Activated naive CD8-positive, alpha-beta T cell treated with anti-CD3 and anti-CD28 coated beads, Interleukin-2, amount 10 ng/mL, durations not matched to agents 7 days and 5 days (primary cell): ENCODE data around the gene IQSEC3. TPM values are rescaled to one million over a fixed set of nuclear protein-coding genes. Genes with fewer than 3 reads are reported as not detected.
"Not testable (repeated sequence)": the region's sequence is repeated elsewhere in the genome, so short reads cannot be mapped to it uniquely, and the experiment has no call there.

ENCODE experiments used
- ATAC-seq: fragments of 150-1000 bp; cut with Tn5 transposase; one replicate; pipeline ENCODE4 v1.10.0; 2021; ENCODE audit warnings: low read depth, moderate library complexity
- POLR2A ChIA-PET: fragments of 350-600 bp; sonication (Branson Sonifier 250); formaldehyde crosslinking; loops from one replicate; lab custom pipeline; 2021; ENCODE audit warnings: antibody characterized with exemption; lab: Charles Lee
- DNase-seq: peaks from one replicate; pipeline ENCODE4 v3.0.0; 2021
- H3K27ac Mint-ChIP-seq: one replicate; pipeline ENCODE4 v1.8.0; 2022; ENCODE audit warnings: mild to moderate bottlenecking, mixed read lengths
- H3K27me3 Mint-ChIP-seq: one replicate; pipeline ENCODE4 v1.8.0; 2022; ENCODE audit warnings: mild to moderate bottlenecking, moderate library complexity, mixed read lengths
- H3K36me3 Mint-ChIP-seq: one replicate; pipeline ENCODE4 v1.8.0; 2021; ENCODE audit warnings: mild to moderate bottlenecking, mixed read lengths
- H3K4me1 Mint-ChIP-seq: one replicate; pipeline ENCODE4 v1.8.0; 2021; ENCODE audit warnings: mixed read lengths
- H3K4me3 Mint-ChIP-seq: one replicate; pipeline ENCODE4 v1.8.0; 2022; ENCODE audit warnings: mild to moderate bottlenecking, moderate library complexity, mixed read lengths
- H3K9me3 Mint-ChIP-seq: one replicate; pipeline ENCODE4 v1.8.0; 2021; ENCODE audit warnings: mixed read lengths
- total RNA-seq, 2 experiments: library from RNA; stranded (reverse); gene quantifications; one replicate each; pipeline ENCODE4 v1.2.3, GENCODE V29; 2021

The IQSEC3 gene
- total RNA-seq, 2 experiments from 2014 or later, result 7.3 to 8.0 TPM

- ATAC-seq, result no peak
- Mint-ChIP-seq H3K9me3 (peaks cover 14% of the 10 kb centered on the region), H3K36me3 (no peaks in the 10 kb centered on the region), H3K4me3 (no peak overlapping the region), H3K4me1 (no peaks in the 10 kb centered on the region), H3K27ac (no peak overlapping the region), H3K27me3 (peaks cover 47% of the 10 kb centered on the region)
- POLR2A ChIA-PET, result no interaction called here
- no peak for DNase-seq
These were observed 7.7 kb upstream of the IQSEC3 start for GRCh38 chr12:58832-59231.

- DNase-seq, H3K4me3 Mint-ChIP-seq, H3K4me1 Mint-ChIP-seq, H3K27ac Mint-ChIP-seq, POLR2A ChIA-PET, H3K36me3 Mint-ChIP-seq, ATAC-seq: not testable (repeated sequence)
- Mint-ChIP-seq H3K27me3 (peaks cover 34% of the 10 kb centered on the region), H3K9me3 (peaks cover 14% of the 10 kb centered on the region)
These were observed 4.7 kb upstream of the IQSEC3 start for GRCh38 chr12:61845-62244.

- H3K4me1 Mint-ChIP-seq, POLR2A ChIA-PET, H3K9me3 Mint-ChIP-seq, H3K27me3 Mint-ChIP-seq, H3K36me3 Mint-ChIP-seq, ATAC-seq, H3K27ac Mint-ChIP-seq, H3K4me3 Mint-ChIP-seq, DNase-seq: not testable (repeated sequence)
These were observed 990 bp upstream of the IQSEC3 start for GRCh38 chr12:65491-66063.

GRCh38 chr12:66782-67504 lies 376 bp downstream of the IQSEC3 start:
- H3K27ac Mint-ChIP-seq, POLR2A ChIA-PET, H3K4me1 Mint-ChIP-seq, H3K4me3 Mint-ChIP-seq, H3K9me3 Mint-ChIP-seq, H3K36me3 Mint-ChIP-seq: not testable (repeated sequence)
- DNase-seq (peak; percentile 64), ATAC-seq (peak; percentile 99)
- H3K27me3 Mint-ChIP-seq, result peaks cover 12% of the 10 kb centered on the region

- H3K27ac Mint-ChIP-seq, POLR2A ChIA-PET, H3K36me3 Mint-ChIP-seq, DNase-seq, H3K9me3 Mint-ChIP-seq, H3K4me3 Mint-ChIP-seq, H3K4me1 Mint-ChIP-seq, ATAC-seq: not testable (repeated sequence)
- H3K27me3 Mint-ChIP-seq, result peaks cover 16% of the 10 kb centered on the region
These were observed 3.1 kb downstream of the IQSEC3 start for GRCh38 chr12:69677-70076.

- H3K9me3 Mint-ChIP-seq, H3K4me1 Mint-ChIP-seq, DNase-seq, H3K4me3 Mint-ChIP-seq, POLR2A ChIA-PET, H3K36me3 Mint-ChIP-seq, ATAC-seq, H3K27ac Mint-ChIP-seq: not testable (repeated sequence)
- peaks cover 22% of the 10 kb centered on the region for H3K27me3 Mint-ChIP-seq
These were observed 4.0 kb downstream of the IQSEC3 start for GRCh38 chr12:70541-70940.

GRCh38 chr12:72018-72417 lies 5.5 kb downstream of the IQSEC3 start:
- POLR2A ChIA-PET, H3K9me3 Mint-ChIP-seq, H3K36me3 Mint-ChIP-seq, DNase-seq, H3K4me1 Mint-ChIP-seq, H3K4me3 Mint-ChIP-seq, ATAC-seq, H3K27ac Mint-ChIP-seq: not testable (repeated sequence)
- peaks cover 37% of the 10 kb centered on the region for H3K27me3 Mint-ChIP-seq

- POLR2A ChIA-PET, H3K9me3 Mint-ChIP-seq: not testable (repeated sequence)
- peaks cover 46% of the 10 kb centered on the region for H3K27me3 Mint-ChIP-seq
These were observed 8.0 kb downstream of the IQSEC3 start for GRCh38 chr12:74420-75190.

GRCh38 chr12:75541-75940 lies 9.0 kb downstream of the IQSEC3 start:
- H3K36me3 Mint-ChIP-seq, ATAC-seq, H3K9me3 Mint-ChIP-seq, DNase-seq, H3K4me3 Mint-ChIP-seq, H3K27ac Mint-ChIP-seq, POLR2A ChIA-PET, H3K4me1 Mint-ChIP-seq: not testable (repeated sequence)
- peaks cover 53% of the 10 kb centered on the region for H3K27me3 Mint-ChIP-seq

More at GRCh38 chr12:74420-75190, 8.0 kb downstream of the IQSEC3 start:
- not testable (repeated sequence) for DNase-seq, ATAC-seq, H3K27ac Mint-ChIP-seq, H3K4me1 Mint-ChIP-seq, H3K4me3 Mint-ChIP-seq, H3K36me3 Mint-ChIP-seq

GRCh38 chr12:76102-76501 lies 9.5 kb downstream of the IQSEC3 start:
- H3K4me1 Mint-ChIP-seq, ATAC-seq, H3K9me3 Mint-ChIP-seq, DNase-seq, H3K4me3 Mint-ChIP-seq, H3K27ac Mint-ChIP-seq, POLR2A ChIA-PET, H3K36me3 Mint-ChIP-seq: not testable (repeated sequence)
- peaks cover 53% of the 10 kb centered on the region for H3K27me3 Mint-ChIP-seq

- H3K9me3 Mint-ChIP-seq, POLR2A ChIA-PET, H3K36me3 Mint-ChIP-seq, H3K4me3 Mint-ChIP-seq, DNase-seq, H3K4me1 Mint-ChIP-seq, H3K27ac Mint-ChIP-seq, ATAC-seq: not testable (repeated sequence)
- H3K27me3 Mint-ChIP-seq, result peaks cover 54% of the 10 kb centered on the region
These were observed 10.0 kb downstream of the IQSEC3 start for GRCh38 chr12:76551-76950.

- POLR2A ChIA-PET, H3K4me3 Mint-ChIP-seq: not testable (repeated sequence)
These were observed 10.6 kb downstream of the IQSEC3 start for GRCh38 chr12:77101-77719.

GRCh38 chr12:77769-78383 lies 11.3 kb downstream of the IQSEC3 start:
- H3K9me3 Mint-ChIP-seq, ATAC-seq, H3K36me3 Mint-ChIP-seq, POLR2A ChIA-PET, H3K27ac Mint-ChIP-seq, H3K4me1 Mint-ChIP-seq, H3K4me3 Mint-ChIP-seq, DNase-seq: not testable (repeated sequence)
- H3K27me3 Mint-ChIP-seq, result peaks cover 54% of the 10 kb centered on the region

More at GRCh38 chr12:77101-77719, 10.6 kb downstream of the IQSEC3 start:
- not testable (repeated sequence) for H3K4me1 Mint-ChIP-seq, H3K9me3 Mint-ChIP-seq, DNase-seq, H3K27ac Mint-ChIP-seq, H3K36me3 Mint-ChIP-seq, ATAC-seq
- H3K27me3 Mint-ChIP-seq, result peaks cover 54% of the 10 kb centered on the region
